ENCODE results near the gene LHFPL5.

The LHFPL5 gene

DNA sequence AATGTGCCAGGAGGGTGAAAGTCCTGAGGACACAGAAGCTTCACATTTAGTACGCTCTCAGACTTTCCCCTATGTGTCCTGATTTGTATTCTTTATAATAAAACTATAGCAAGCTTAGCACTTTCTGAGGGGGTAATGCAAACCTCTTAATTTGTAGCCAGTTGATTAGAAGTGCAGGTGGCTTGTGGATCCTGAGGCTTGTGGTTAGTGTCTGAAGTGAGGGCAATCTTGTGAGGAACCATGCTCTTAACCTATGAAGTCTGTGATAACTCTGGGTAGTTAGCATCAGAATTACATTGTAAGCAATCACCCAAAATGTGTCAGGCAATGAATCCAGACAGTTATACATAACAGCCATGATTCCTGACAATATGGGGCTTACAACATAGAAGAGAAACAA lies 51.1 kb downstream of the LHFPL5 start:
- DNase-seq (ENCODE audit: low spot score), result no peak

DNA sequence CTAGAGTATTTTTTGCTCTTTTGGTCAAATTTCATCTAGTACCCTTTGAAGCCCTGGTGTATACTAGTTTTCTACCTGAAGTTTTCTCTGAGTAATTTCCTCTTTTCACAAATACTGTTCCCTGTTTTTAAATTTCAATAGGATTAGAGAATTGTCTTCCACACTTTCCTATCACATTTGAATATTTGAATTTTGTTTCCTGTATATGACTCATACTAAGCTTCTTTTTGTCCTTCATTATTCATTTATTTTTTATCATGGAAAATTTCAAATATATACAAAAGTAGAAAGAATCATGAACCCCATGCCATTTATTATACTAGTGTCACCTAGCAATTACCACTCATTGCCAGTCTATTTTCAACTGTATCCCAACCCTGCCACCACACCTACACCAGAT lies 52.7 kb downstream of the LHFPL5 start:
- DNase-seq (ENCODE audit: low spot score), result no peak

DNA sequence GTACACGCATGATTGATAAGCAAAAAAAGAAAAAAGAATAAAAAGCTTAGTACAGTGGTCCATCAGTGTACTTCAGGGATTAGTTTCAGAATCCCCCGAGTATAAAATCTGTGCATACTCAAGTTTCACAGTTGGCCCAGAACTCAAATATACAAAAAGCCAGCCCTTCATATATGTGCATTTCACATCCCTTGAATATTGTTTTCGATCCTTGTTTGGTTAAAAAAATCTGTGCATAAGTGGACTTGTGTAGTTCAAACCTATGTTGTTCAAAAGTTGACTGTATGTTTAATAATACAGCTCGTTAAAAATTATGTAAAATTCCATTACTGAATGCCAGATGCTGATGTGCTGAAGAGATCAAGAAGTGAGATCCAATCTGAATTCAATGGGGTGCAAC lies 54.2 kb downstream of the LHFPL5 start:
- no peak for DNase-seq (ENCODE audit: low spot score)
